NCI-H2029 treated with DMSO at 0.1 percent for 48 hours (cell line): ENCODE measurements around the gene INO80D.
"Not testable (repeated sequence)": the region's sequence is repeated elsewhere in the genome, so short reads cannot be mapped to it uniquely, and the experiment has no call there.

Experiments used
- DNase-seq: peaks from one replicate; lab custom pipeline; 2025; lab: John Stamatoyannopoulos, UW

Gene INO80D, protein sequence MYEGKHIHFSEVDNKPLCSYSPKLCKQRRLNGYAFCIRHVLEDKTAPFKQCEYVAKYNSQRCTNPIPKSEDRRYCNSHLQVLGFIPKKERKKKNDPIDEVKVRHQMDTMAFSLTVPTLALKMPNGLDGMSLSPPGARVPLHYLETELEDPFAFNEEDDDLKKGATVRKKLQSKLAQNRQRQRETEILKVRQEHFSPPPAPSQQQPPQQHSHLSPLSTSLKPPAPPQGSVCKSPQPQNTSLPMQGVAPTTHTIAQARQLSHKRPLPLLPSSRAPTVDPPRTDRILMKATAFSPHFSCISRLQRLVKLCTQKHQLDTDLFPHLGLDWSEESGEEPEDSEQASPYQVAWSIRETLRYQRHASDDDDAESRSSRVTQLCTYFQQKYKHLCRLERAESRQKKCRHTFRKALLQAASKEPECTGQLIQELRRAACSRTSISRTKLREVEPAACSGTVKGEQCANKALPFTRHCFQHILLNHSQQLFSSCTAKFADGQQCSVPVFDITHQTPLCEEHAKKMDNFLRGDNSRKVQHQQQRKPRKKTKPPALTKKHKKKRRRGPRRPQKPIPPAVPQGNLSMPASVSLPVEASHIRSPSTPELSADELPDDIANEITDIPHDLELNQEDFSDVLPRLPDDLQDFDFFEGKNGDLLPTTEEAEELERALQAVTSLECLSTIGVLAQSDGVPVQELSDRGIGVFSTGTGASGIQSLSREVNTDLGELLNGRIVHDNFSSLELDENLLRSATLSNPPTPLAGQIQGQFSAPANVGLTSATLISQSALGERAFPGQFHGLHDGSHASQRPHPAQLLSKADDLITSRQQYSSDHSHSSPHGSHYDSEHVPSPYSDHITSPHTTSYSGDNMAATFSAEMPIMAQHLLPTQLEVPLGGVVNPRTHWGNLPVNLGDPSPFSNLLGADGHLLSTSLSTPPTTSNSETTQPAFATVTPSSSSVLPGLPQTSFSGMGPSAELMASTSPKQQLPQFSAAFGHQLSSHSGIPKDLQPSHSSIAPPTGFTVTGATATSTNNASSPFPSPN

DNA sequence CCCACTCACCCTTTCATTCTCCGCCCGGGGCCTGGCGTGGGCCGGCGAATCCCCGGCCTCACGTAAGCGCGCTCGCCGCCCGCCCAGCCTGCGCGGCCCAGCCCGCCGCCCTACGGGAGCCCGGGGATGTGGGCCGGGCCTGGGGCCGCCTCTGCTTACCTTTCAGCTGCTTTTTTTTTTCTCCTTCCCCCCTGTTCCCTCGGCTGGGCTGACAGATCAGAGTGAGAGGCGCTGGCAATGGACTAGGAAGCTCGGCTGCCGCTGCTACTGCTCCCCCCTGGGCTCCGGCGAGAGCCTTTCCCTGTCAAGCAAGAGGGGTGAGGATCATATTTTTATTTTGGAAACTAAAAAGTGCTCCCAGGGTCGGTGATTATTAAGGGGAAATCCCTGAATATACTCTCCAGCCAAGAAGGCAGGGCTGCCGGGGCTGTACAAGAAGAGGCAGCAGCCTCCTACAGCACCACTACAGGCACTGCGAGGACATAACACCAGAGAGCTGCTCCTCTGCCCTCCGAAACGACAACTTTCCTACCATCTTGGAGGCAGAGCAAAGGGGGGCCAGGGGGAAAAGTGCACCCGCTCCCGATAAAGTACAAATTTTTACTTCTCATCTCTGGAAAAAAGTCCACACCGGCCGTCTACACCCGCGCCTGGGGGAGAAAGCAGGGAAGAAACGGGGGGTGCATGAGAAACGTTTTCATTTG is at the start of gene INO80D:
Gene INO80D (minus strand): TSS at position 433 of the 704 bp plus-strand sequence. CDS start 23,158 bp downstream, outside the sequence.
- peak; percentile 84 for DNase-seq

- no peak for DNase-seq
These were observed 41.7 kb upstream of the INO80D start for GRCh38 chr2:206127656-206128055.

DNA sequence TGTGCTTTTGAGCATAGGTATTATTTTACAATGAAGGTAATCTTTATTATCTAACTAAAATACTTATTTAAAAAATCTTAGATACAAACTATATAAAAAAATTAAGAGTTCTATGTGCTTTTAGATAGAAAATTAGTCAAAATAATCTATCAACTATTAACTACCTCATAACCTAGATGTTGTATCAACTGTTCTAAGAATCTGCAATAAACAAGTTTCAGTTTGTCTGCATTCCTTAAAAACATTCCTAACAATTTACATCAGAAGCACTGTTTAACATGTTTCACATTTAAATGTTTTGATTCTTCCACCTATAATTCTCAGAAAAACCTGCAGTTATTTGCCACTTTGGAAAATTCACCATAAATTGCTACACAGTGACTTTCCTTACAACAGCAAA is 39.9 kb upstream of the INO80D start:
- DNase-seq, result no peak

DNA sequence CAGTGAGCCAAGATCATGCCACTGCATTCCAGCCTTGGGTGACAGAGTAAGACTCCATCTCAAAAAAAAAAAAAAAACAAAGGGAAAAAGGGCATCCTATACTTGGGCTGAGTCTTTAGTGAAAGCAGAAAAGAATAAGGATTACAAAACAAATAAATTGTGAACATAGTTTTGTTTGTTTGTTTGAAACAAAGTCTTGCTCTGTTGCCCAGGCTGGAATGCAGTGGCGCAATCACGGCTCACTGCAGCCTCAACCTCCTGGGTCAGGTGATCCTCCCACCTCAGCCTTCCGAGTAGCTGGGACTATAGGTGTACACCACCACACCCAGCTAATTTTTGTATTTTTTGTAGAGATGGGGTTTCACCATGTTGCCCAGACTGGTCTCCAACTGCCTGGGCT is 36.6 kb upstream of the INO80D start:
- not testable (repeated sequence) for DNase-seq

- DNase-seq, result no peak
These were observed 30.3 kb upstream of the INO80D start for GRCh38 chr2:206116278-206116677.

GRCh38 chr2:206115026-206115578 is 29.1 kb upstream of the INO80D start:
- no peak for DNase-seq

GRCh38 chr2:206112846-206113547 is 27.0 kb upstream of the INO80D start:
- DNase-seq, result no peak

- no peak for DNase-seq
These were observed 26.1 kb upstream of the INO80D start for GRCh38 chr2:206112108-206112507.

- DNase-seq, result no peak
These were observed 22.7 kb upstream of the INO80D start for GRCh38 chr2:206108713-206109112.

DNA sequence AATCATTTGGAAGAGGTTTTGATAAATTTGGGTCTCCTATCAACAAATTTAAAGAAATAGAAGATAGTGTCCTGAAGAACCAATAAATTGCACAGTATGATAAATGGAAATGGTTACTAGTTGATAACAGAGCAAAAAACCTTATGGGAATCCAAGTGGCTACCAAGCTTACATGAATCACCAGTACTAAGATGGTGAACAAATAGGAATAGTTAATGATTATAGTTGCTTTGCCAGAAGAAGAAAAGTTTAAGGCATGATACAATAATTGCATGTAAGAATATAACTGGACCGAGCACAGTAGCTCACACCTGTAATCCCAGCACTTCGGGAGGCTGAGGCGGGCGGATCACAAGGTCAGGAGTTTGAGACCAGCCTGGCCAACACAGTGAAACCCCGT is 19.6 kb upstream of the INO80D start:
- DNase-seq, result no peak

DNA sequence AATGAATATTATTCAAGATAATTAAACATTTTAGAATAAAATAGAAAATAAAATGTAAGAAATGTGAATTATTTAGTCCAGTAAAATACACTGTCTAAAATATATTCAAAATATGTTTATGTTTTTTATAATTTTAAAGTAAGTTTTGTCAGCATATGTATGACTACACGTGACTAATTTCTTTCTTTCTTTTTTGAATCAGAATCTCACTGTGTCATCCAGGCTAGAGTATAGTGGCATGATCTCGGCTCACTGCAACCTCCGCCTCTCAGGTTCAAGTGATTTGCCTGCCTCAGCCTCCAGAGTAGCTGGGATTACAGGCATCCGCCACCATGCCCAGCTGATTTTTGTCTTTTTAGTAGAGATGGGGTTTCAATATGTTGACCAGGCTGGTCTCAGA is 19.1 kb upstream of the INO80D start:
- no peak for DNase-seq

DNA sequence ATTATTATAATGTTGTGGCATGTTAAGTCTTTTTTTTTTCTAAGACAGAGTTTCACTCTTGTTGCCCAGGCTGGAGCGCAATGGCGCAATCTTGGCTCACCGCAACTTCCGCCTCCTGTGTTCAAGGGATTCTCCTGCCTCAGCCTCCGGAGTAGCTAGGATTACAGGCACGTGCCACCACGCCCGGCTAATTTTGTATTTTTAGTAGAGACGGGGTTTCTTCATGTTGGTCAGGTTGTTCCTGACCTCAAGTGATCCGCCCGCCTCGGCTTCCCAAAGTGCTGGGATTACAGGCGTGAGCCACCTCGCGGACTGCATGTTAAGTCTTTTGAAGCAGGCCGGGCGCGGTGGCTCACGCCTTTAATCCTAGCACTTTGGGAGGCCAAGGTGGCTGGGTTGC is 12.9 kb upstream of the INO80D start:
- DNase-seq, result not testable (repeated sequence)

GRCh38 chr2:206098471-206098870 is 12.5 kb upstream of the INO80D start:
- no peak for DNase-seq

DNA sequence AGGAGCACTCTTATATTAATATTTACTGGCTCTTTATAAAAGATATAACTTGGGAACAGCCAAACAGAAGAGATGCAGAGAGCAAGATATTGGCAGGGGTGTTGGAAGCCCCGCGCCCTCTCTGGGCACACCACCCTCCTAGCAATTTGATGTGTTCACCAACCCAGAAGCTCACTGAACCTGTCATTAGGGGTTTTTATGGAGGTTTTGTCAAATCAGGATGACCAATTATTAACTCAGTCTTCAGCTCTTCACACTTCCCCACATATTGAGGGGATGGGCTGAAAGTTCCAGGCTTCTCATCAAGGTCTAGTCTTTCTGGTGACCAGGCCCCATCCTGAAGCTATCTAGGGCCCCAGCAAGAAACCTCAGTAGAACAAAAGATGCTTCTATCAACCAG is 10.9 kb upstream of the INO80D start:
- no peak for DNase-seq

GRCh38 chr2:206095536-206096332 is 9.8 kb upstream of the INO80D start:
- no peak for DNase-seq

- DNase-seq, result no peak
These were observed 6.3 kb upstream of the INO80D start for GRCh38 chr2:206092297-206092696.

GRCh38 chr2:206088248-206088647 is 2.3 kb upstream of the INO80D start:
- no peak for DNase-seq

DNA sequence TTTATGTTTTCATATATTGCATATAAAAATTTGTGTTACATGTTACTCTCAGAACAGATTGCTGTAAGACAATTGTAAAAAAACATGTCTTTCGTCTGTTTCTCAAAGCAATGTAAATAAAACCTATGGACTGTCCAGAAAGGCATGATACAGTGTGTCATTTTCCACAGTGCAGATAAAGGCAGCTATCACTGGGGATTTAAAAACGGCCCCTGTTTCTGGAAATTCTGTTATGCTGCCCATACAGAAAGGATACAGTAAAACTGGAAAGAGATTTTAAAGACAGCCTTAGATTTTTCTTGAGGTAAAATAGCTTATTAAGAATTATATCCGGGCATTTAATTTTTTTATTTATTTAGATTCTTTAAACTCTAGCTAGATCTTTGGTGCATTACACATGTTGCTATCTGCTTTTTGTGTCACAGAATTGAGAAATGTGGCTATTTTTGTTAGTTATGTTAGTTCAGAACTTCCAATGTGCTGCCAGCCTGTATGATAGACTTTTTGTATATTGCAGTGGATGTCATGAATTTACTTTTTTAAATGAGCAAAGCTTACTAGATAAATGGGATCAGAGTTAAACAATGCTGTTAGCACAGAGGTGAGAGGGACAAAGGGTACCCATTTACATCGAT is 859 bp upstream of the INO80D start:
- DNase-seq, result no peak

DNA sequence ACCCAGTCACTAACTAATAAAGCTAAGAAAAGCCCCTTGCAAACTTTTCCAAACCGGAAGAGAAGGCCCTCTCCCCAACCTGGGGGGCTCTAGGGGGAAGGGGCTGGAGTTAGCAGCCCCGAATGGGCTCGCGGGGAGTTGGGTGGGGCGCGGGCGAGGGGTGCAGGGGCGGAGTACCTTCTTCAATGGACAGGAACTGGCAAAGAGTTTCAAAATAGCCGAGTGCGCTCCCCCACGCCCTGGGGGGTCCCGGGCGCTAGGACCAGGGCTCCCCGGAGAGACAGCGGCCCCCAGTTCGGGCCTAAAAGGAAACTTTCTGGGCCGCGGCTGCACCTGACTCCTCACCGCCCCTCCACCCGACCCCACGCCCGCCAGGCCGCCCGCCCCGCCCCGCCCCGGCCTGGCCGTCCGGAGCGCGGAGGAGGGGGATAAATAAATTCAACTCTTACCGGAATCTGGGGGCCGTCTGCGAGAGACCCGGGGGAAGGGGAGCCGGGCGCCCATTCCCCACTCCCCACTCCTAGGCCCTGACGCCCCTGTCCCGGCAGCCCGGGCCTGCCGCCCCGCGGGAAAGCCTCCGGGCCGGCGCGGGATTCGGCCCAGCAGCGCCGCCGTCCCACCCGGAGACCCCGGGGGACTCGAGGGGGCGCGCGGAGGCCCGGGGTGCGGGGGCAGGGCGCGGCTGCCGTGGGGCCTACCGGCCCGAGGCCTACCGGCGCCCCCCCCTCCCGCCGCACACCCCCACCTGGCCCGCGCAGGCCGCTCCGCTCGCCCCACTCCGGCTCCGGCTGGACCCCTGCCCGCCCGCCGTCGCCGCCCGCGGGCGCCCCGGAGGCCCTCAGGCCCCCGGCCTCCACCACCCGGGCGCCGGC is 868 bp downstream of the INO80D start:
- DNase-seq, result no peak
